Activated CD8-positive, alpha-beta memory T cell treated with anti-CD3 and anti-CD28 coated beads for 1 hour (primary cell): Measurements from ENCODE around the gene UST.
"Not testable (repeated sequence)": the region's sequence is repeated elsewhere in the genome, so short reads cannot be mapped to it uniquely, and the experiment has no call there.

Source experiments
- DNase-seq, 2 donors: peaks; one replicate each; pipeline ENCODE4 v3.0.0-alpha.2; 2020; ENCODE audit warnings: low read depth in 1 of 2; ENCODE audit errors: extremely low read depth in 1 of 2

The UST gene

GRCh38 chr6:148831064-148831463 lies 84.2 kb downstream of the UST start:
- peak in 1 of 2 donors; percentile 4 for DNase-seq

GRCh38 chr6:148831531-148831930 lies 84.7 kb downstream of the UST start:
- DNase-seq, result no peak

- no peak for DNase-seq
Observed at GRCh38 chr6:148835920-148836441, 89.2 kb downstream of the UST start.

- no peak for DNase-seq
Observed at GRCh38 chr6:148836751-148837150, 89.9 kb downstream of the UST start.

- DNase-seq, result no peak
Observed at GRCh38 chr6:148837941-148838340, 91.1 kb downstream of the UST start.

- no peak for DNase-seq
Observed at GRCh38 chr6:148839044-148839443, 92.2 kb downstream of the UST start.

- DNase-seq, result no peak
Observed at GRCh38 chr6:148840256-148840655, 93.4 kb downstream of the UST start.

- DNase-seq, result no peak
Observed at GRCh38 chr6:148842296-148843019, 95.6 kb downstream of the UST start.

GRCh38 chr6:148845464-148845863 lies 98.6 kb downstream of the UST start:
- no peak for DNase-seq

GRCh38 chr6:148846778-148847761 lies 100.2 kb downstream of the UST start:
- DNase-seq, result no peak

- no peak for DNase-seq
Observed at GRCh38 chr6:148848915-148849314, 102.1 kb downstream of the UST start.

GRCh38 chr6:148849449-148849848 lies 102.6 kb downstream of the UST start:
- not testable (repeated sequence) for DNase-seq

- no peak for DNase-seq
Observed at GRCh38 chr6:148850964-148851363, 104.1 kb downstream of the UST start.

GRCh38 chr6:148851683-148852556 lies 105.1 kb downstream of the UST start:
- DNase-seq, result no peak

- DNase-seq, result no peak
Observed at GRCh38 chr6:148852688-148853087, 105.9 kb downstream of the UST start.

- not testable (repeated sequence) for DNase-seq
Observed at GRCh38 chr6:148853113-148853512, 106.3 kb downstream of the UST start.

- DNase-seq, result no peak
Observed at GRCh38 chr6:148854096-148854495, 107.3 kb downstream of the UST start.

GRCh38 chr6:148854992-148855391 lies 108.2 kb downstream of the UST start:
- DNase-seq, result no peak

- no peak for DNase-seq
Observed at GRCh38 chr6:148855744-148856143, 108.9 kb downstream of the UST start.

- DNase-seq, result no peak
Observed at GRCh38 chr6:148857798-148858390, 111.1 kb downstream of the UST start.
